ENCODE data around the gene ILRUN.
"Not testable (repeated sequence)": the region's sequence is repeated elsewhere in the genome, so short reads cannot be mapped to it uniquely, and the experiment has no call there.

The ILRUN gene

DNA sequence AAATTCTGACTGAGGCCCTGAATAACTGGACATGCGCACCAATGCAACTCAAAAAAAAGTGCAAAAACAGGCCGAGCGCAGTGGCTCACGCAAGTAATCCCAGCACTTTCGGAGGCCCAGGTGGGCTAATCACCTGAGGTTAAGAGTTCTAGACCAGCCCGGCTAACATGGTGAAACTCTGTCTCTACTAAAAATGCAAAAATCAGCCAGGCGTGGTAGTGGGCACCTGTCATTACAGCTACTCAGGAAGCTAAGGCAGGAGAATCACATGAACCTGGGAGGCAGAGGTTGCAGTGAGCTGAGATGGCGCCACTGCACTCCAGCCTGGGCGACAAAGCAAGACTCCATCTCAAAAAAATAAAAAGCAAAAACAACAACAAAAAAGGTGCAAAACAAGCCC is 21.6 kb downstream of the ILRUN start:
- H3K36me3 ChIP-seq (ENCODE audit: control insufficient read depth in 1 of 2, insufficient read depth in 2 of 2, low read length in 2 of 2); H3K27ac ChIP-seq (ENCODE audit: low read length); H3K27me3 ChIP-seq (ENCODE audit: low read depth, low read length); H3K4me3 ChIP-seq (ENCODE audit: low read depth in 1 of 2, low read length in 2 of 2); H3K9me3 ChIP-seq (ENCODE audit: control insufficient read depth in 1 of 2, low read length in 2 of 2): not testable (repeated sequence)
- peaks cover 0 to 11% of the 10 kb centered on the region in 2 donors for H3K4me1 ChIP-seq (ENCODE audit: control insufficient read depth in 1 of 2, insufficient read depth in 2 of 2, low read length in 2 of 2)

DNA sequence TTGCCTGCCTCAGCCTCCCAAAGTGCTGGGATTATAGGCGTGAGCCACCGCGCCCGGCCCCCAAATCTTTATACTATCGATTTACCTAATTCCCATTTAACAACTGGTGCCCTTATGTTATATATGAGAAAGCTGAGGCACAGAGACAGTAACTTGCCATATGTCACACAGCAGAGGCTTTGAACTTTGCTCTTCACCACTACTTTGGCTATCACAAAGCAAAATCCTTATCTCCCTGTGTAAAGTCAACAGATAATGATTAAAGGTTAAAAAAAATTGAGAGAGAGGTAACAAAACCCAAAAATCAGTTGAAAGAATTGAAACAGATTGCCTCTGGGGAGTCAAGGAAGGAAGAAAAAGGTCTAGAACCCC is 22.3 kb downstream of the ILRUN start:
- H3K27ac ChIP-seq (ENCODE audit: low read length) = no peak overlapping the region
- H3K4me3 ChIP-seq (ENCODE audit: low read depth in 1 of 2, low read length in 2 of 2) = no peak overlapping the region
- H3K9me3 ChIP-seq (ENCODE audit: control insufficient read depth in 1 of 2, low read length in 2 of 2) = no peaks in the 10 kb centered on the region
- H3K27me3 ChIP-seq (ENCODE audit: low read depth, low read length) = no peaks in the 10 kb centered on the region
- peaks cover 0 to 6% of the 10 kb centered on the region in 2 donors for H3K4me1 ChIP-seq (ENCODE audit: control insufficient read depth in 1 of 2, insufficient read depth in 2 of 2, low read length in 2 of 2)
- H3K36me3 ChIP-seq (ENCODE audit: control insufficient read depth in 1 of 2, insufficient read depth in 2 of 2, low read length in 2 of 2) = no peaks in the 10 kb centered on the region

DNA sequence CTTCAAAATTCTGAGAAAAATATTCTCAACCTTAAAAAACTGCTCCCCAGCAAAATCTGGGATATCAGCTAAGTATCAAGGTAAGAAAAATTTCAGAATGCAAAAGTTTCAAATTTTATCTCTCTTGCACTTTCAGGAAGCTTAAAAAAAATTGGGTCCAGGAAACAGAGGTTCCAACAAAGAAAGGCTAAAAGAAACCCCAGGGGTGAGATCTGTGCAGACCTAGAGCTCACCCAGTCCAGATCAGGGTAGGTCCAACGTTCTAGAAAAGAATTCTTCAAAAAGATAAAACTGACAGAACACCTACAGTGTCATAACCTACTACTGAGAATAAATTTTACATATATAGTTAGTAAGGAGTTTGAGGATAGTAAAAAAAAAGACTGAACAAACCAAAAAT is 23.5 kb downstream of the ILRUN start:
- H3K4me3 ChIP-seq (ENCODE audit: low read depth in 1 of 2, low read length in 2 of 2) = no peak overlapping the region
- H3K27me3 ChIP-seq (ENCODE audit: low read depth, low read length) = no peaks in the 10 kb centered on the region
- no peaks in the 10 kb centered on the region for H3K9me3 ChIP-seq (ENCODE audit: control insufficient read depth in 1 of 2, low read length in 2 of 2)
- peaks cover 0 to 6% of the 10 kb centered on the region in 2 donors for H3K4me1 ChIP-seq (ENCODE audit: control insufficient read depth in 1 of 2, insufficient read depth in 2 of 2, low read length in 2 of 2)
- H3K27ac ChIP-seq (ENCODE audit: low read length) = peak overlapping the region; percentile 48
- H3K36me3 ChIP-seq (ENCODE audit: control insufficient read depth in 1 of 2, insufficient read depth in 2 of 2, low read length in 2 of 2) = no peaks in the 10 kb centered on the region

DNA sequence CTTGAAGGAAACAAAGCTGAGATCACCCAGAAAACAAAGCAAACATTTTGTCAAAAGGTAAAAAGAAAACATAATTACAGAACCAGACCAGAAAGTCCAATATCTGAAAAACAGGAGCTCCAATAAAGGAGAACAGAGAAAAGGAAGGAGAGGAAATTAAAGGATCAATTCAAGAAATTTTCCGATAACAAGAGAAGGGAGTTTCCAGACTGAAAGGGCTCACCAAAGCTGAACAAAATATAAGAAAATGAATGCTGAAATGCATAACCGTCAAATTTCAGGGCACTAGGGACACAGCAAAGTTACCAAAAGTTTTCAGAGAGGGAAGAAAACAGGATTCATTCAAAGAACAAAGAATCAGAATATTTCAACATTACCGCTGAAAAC is 23.9 kb downstream of the ILRUN start:
- Histone ChIP-seq H3K4me3 (ENCODE audit: low read depth in 1 of 2, low read length in 2 of 2) (no peak overlapping the region), H3K4me1 (ENCODE audit: control insufficient read depth in 1 of 2, insufficient read depth in 2 of 2, low read length in 2 of 2) (peaks cover 0 to 6% of the 10 kb centered on the region in 2 donors), H3K36me3 (ENCODE audit: control insufficient read depth in 1 of 2, insufficient read depth in 2 of 2, low read length in 2 of 2) (no peaks in the 10 kb centered on the region), H3K27ac (ENCODE audit: low read length) (peak overlapping the region; percentile 10), H3K9me3 (ENCODE audit: control insufficient read depth in 1 of 2, low read length in 2 of 2) (no peaks in the 10 kb centered on the region), H3K27me3 (ENCODE audit: low read depth, low read length) (no peaks in the 10 kb centered on the region)

DNA sequence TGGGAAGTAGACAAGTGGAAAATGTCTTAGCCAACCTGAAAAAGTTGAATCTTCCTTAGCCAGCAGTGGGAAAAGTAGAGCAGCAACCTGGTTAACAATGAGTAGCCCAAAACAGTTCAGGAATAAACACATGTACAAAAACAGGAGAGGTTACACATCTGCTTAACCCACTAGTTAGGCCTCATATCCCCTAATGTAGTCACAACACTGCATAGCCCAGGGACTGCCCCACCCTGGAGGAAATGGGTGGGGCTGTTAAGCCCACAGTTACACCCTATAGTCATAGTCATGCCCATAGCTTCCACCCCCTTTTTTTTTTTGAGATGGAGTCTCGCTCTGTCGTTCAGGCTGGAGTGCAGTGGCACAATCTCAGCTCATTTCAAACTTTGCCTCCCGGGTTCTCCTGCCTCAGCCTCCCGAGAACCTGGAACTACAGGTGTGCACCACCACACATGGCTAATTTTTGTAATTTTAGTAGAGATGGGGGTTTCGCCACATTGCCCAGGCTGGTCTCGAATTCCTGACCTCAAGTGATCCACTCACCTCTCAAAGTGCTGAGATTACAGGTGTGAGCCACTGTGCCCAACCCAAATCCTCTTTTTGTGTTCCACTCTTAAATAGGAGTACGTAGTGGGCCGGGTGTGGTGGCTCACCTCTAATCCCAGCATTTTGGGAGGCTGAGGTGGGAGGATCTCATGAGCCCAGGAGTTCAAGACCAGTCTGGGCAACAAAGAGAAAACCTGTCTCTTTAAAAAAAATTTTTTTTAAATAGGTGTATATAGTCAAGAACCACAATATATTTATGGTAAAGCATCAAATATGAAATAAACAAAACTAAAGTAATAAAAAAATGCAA is 24.5 kb downstream of the ILRUN start:
- Histone ChIP-seq H3K27me3 (ENCODE audit: low read depth, low read length) (no peaks in the 10 kb centered on the region), H3K4me1 (ENCODE audit: control insufficient read depth in 1 of 2, insufficient read depth in 2 of 2, low read length in 2 of 2) (peaks cover 0 to 6% of the 10 kb centered on the region in 2 donors), H3K9me3 (ENCODE audit: control insufficient read depth in 1 of 2, low read length in 2 of 2) (no peaks in the 10 kb centered on the region), H3K36me3 (ENCODE audit: control insufficient read depth in 1 of 2, insufficient read depth in 2 of 2, low read length in 2 of 2) (no peaks in the 10 kb centered on the region), H3K27ac (ENCODE audit: low read length) (peak overlapping the region; percentile 42), H3K4me3 (ENCODE audit: low read depth in 1 of 2, low read length in 2 of 2) (no peak overlapping the region)

DNA sequence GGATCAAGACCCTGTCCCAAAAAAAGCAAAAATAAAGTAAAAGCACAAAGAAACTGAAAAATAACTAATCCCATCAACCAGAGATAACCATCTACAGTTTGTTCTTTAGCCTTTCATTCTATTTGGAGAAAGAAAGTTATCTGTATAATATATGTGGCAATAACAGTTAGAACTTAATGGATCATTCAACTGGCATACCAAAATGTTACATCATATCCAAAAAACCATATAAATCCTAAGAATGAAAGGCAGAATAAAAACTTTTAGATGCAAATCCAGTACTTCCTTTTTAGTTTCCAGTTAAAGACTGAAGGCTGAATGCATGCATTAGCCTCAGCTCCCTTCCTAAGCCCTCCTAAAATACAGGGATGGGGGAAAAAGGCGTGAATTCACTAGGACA is 25.2 kb downstream of the ILRUN start:
- no peak overlapping the region for H3K4me3 ChIP-seq (ENCODE audit: low read depth in 1 of 2, low read length in 2 of 2)
- H3K27ac ChIP-seq (ENCODE audit: low read length) = peak overlapping the region; percentile 42
- no peaks in the 10 kb centered on the region for H3K9me3 ChIP-seq (ENCODE audit: control insufficient read depth in 1 of 2, low read length in 2 of 2)
- H3K36me3 ChIP-seq (ENCODE audit: control insufficient read depth in 1 of 2, insufficient read depth in 2 of 2, low read length in 2 of 2) = no peaks in the 10 kb centered on the region
- no peaks in the 10 kb centered on the region for H3K27me3 ChIP-seq (ENCODE audit: low read depth, low read length)
- peaks cover 3 to 13% of the 10 kb centered on the region in 2 donors for H3K4me1 ChIP-seq (ENCODE audit: control insufficient read depth in 1 of 2, insufficient read depth in 2 of 2, low read length in 2 of 2)

DNA sequence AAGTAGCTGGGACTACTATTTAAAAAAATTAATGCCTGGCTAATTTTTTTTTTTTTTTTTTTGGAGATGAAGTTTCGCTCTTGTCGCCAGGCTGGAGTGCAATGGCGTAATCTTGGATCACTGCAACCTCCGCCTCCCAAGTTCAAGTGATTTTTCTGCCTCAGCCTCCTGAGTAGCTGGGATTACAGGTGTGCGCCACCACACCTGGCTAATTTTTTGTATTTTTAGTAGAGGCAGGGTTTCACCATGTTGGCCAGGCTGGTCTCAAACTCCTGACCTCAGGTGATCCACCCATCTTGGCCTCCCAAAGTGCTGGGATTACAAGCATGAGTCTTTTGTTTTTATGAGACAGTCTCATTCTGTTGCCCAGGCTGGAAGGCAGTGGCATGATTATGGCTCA is 27.8 kb downstream of the ILRUN start:
- not testable (repeated sequence) for H3K27me3 ChIP-seq (ENCODE audit: low read depth, low read length); H3K9me3 ChIP-seq (ENCODE audit: control insufficient read depth in 1 of 2, low read length in 2 of 2); H3K4me3 ChIP-seq (ENCODE audit: low read depth in 1 of 2, low read length in 2 of 2); H3K27ac ChIP-seq (ENCODE audit: low read length); H3K36me3 ChIP-seq (ENCODE audit: control insufficient read depth in 1 of 2, insufficient read depth in 2 of 2, low read length in 2 of 2)
- H3K4me1 ChIP-seq (ENCODE audit: control insufficient read depth in 1 of 2, insufficient read depth in 2 of 2, low read length in 2 of 2) = peaks cover 9 to 26% of the 10 kb centered on the region in 2 donors

DNA sequence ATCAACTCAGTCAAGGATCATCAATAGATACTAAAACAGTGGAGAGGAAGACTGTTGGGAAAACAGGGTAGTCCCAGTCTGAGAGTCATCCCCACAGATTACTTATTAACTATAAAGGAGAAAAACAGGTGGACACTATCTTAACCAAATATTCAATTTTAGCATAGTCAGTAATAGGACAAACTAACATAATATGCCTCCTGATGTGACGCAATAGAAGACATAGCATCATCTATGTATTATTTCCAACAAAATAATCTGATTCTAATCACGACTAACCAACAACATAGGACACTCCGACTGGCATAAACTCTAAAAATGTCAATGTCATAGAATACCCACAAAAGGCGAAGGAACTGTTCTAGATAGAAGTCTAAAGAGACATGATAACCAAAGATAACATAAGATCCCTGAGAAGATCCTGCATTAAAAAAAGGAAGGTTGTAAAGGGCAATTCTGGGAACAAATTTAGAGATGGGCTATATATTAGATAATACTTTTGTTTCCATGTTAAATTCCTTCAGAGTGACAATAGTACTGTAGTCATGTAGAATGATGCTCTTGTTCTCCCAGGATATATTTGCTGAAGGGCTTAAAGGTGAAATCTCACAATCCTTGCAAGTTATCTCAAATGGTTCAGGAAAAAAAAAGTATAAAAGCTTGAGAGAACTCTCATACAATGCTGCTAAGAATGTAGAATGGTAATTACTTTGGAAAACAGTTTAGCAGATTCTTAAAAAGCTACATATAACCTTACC is 28.9 kb downstream of the ILRUN start:
- H3K9me3 ChIP-seq (ENCODE audit: control insufficient read depth in 1 of 2, low read length in 2 of 2) = no peaks in the 10 kb centered on the region
- peaks cover 9 to 24% of the 10 kb centered on the region in 2 donors for H3K4me1 ChIP-seq (ENCODE audit: control insufficient read depth in 1 of 2, insufficient read depth in 2 of 2, low read length in 2 of 2)
- H3K27me3 ChIP-seq (ENCODE audit: low read depth, low read length) = no peaks in the 10 kb centered on the region
- no peak overlapping the region for H3K4me3 ChIP-seq (ENCODE audit: low read depth in 1 of 2, low read length in 2 of 2)
- no peaks in the 10 kb centered on the region for H3K36me3 ChIP-seq (ENCODE audit: control insufficient read depth in 1 of 2, insufficient read depth in 2 of 2, low read length in 2 of 2)
- H3K27ac ChIP-seq (ENCODE audit: low read length) = no peak overlapping the region

DNA sequence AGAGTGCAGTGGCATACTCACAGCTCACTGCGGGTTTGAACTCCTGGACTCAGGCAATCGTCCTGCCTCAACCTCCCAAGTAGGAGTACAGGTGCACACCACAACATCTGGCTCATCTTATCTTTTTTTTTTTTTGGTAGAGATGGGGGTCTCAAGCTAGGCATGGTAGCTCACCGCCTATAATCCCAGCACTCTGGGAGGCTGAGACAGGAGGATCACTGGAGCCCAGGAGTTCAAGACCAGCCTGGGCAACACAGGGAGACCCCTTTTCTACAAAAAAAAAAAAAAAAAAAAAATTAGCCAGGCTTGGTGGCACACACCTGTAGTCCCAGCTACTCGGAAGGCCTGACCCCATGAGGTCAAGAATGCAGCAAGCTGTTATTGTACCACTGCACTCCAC is 31.5 kb downstream of the ILRUN start:
- Histone ChIP-seq H3K9me3 (ENCODE audit: control insufficient read depth in 1 of 2, low read length in 2 of 2) (no peaks in the 10 kb centered on the region), H3K4me3 (ENCODE audit: low read depth in 1 of 2, low read length in 2 of 2) (no peak overlapping the region), H3K27me3 (ENCODE audit: low read depth, low read length) (no peaks in the 10 kb centered on the region), H3K27ac (ENCODE audit: low read length) (peak overlapping the region; percentile 28), H3K36me3 (ENCODE audit: control insufficient read depth in 1 of 2, insufficient read depth in 2 of 2, low read length in 2 of 2) (no peaks in the 10 kb centered on the region), H3K4me1 (ENCODE audit: control insufficient read depth in 1 of 2, insufficient read depth in 2 of 2, low read length in 2 of 2) (peaks cover 9 to 24% of the 10 kb centered on the region in 2 donors)

DNA sequence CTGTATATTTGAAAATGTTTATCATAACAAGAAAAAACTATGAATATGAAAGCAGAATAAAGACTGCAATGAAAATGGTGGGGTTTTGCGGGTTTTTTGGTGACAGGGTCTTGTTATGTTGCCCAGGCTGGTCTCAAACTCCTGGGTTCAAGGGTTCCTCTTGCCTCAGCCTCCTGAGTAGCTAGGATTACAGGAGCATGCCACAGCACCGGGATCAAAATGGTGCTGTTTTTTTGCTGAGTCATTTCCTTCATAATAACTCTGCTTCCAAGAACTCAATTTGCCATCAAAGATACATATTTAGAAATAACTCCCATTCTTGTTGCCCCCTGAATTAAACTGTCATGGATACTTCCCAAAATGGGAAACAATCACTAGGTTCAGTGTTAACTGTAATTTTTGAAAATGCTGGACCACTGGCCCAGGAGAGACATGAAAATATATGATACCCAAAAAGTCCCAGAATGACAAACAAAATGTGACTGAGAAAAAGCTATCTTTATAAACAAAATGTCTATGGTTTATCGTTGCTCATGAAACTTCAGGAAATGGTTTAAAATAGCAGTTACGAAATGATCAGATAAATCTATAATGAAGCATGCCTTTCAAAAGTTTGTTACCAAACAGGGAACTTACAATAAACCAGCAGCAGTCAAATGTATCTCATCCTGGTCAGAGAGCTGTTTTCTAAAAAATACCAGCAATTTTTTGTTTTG is 32.2 kb downstream of the ILRUN start:
- Histone ChIP-seq H3K36me3 (ENCODE audit: control insufficient read depth in 1 of 2, insufficient read depth in 2 of 2, low read length in 2 of 2) (no peaks in the 10 kb centered on the region), H3K4me1 (ENCODE audit: control insufficient read depth in 1 of 2, insufficient read depth in 2 of 2, low read length in 2 of 2) (peaks cover 9 to 24% of the 10 kb centered on the region in 2 donors), H3K9me3 (ENCODE audit: control insufficient read depth in 1 of 2, low read length in 2 of 2) (no peaks in the 10 kb centered on the region), H3K27ac (ENCODE audit: low read length) (peak overlapping the region; percentile 28), H3K4me3 (ENCODE audit: low read depth in 1 of 2, low read length in 2 of 2) (no peak overlapping the region), H3K27me3 (ENCODE audit: low read depth, low read length) (no peaks in the 10 kb centered on the region)

DNA sequence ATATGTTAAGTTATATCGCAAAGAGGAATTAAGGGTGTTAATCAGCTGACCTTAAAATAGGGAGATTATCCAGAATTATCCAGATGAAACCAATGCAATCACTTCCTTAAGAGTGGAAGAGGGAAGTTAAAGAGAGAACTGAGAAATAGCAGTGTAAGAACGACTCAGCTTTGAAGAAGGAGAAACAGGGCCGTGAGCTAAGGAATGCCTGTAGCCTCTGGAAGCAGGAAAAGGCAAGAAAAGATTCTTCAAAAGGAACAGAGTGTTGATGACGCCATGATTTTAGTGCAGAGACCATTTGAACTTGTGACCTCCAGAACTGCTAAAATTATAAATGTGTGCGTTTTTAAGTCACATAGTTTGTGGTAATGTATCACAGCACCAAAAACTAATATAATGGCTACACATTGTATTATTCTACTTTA is 32.7 kb downstream of the ILRUN start:
- H3K4me1 ChIP-seq (ENCODE audit: control insufficient read depth in 1 of 2, insufficient read depth in 2 of 2, low read length in 2 of 2) = peaks cover 9 to 24% of the 10 kb centered on the region in 2 donors
- no peak overlapping the region for H3K4me3 ChIP-seq (ENCODE audit: low read depth in 1 of 2, low read length in 2 of 2)
- H3K36me3 ChIP-seq (ENCODE audit: control insufficient read depth in 1 of 2, insufficient read depth in 2 of 2, low read length in 2 of 2) = no peaks in the 10 kb centered on the region
- H3K27me3 ChIP-seq (ENCODE audit: low read depth, low read length) = no peaks in the 10 kb centered on the region
- no peaks in the 10 kb centered on the region for H3K9me3 ChIP-seq (ENCODE audit: control insufficient read depth in 1 of 2, low read length in 2 of 2)
- H3K27ac ChIP-seq (ENCODE audit: low read length) = peak overlapping the region; percentile 28

Data from muscle layer of duodenum (tissue), 2 donors.